ENCODE data around the gene TTC39A. TPM values are rescaled to one million over a fixed set of nuclear protein-coding genes. Genes with fewer than 3 reads are reported as not detected.

TTC39A gene
- total RNA-seq, 4 donors from 2014 or later = 12.2 to 16.5 (median 15.3) TPM

- H3K4me3 ChIP-seq (ENCODE audit: low read depth, poor library complexity, severe bottlenecking) = no peak overlapping the region
- intact Hi-C loops (cut with DNase I; ENCODE audit: low total_unique reads) = no loop called here
- no peak for DNase-seq (ENCODE audit: low spot score in 2 of 2)
- TF ChIP-seq CTCF (IDR thresholded peaks at IDR 0.05) = no peak
- no peak for TF ChIP-seq POLR2A (IDR thresholded peaks at IDR 0.05)
These were observed 17.8 kb upstream of the TTC39A start for GRCh38 chr1:51348147-51348527.

DNA sequence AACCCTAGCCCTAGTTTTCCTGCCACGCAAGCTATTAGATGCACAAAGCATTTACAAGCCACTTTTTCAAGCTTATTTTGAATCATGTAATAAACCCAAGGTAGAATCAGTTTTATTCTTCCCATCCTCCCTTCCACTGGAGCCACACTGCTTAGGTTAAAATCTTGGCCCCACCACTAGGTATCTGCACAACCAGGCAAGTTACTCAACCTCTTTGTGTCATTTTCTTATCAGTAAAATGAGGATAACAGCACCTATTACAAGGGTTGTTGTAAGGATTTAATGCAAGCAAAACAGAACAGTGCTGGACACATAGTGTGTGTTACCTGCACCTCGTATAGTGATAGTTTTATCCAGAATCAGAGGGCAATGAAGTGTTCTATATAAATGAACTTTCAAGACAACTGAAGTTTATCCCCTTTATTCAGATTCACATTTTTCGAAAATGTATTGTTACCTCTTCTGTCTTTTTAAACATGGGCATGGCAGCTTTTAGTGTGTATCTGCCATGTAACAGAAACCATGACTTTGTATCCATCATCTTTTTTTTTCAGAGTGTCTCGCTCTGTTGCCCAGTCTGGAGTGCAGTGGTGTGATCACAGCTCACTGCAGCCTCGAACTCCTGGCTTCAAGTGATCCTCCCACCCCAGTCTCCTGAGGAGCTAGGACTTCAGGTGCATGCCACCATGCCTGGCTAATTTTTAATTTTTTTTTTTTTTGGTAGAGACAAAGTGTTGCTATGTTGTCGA lies 17.2 kb upstream of the TTC39A start:
- WGBS, 2 donors = 87 to 89% methylated on average over 6 of the region's 6 CpGs
- DNase-seq (ENCODE audit: low spot score in 2 of 2) = peak in 1 of 2 donors; percentile 48
- intact Hi-C loops (cut with DNase I; ENCODE audit: low total_unique reads) = no loop called here
- H3K4me3 ChIP-seq (ENCODE audit: low read depth, poor library complexity, severe bottlenecking) = no peak overlapping the region
- TF ChIP-seq CTCF (IDR thresholded peaks at IDR 0.05) (no peak), POLR2A (IDR thresholded peaks at IDR 0.05) (no peak)

GRCh38 chr1:51346086-51346942 lies 16.0 kb upstream of the TTC39A start:
- no peak overlapping the region for H3K4me3 ChIP-seq (ENCODE audit: low read depth, poor library complexity, severe bottlenecking)
- intact Hi-C loops (cut with DNase I; ENCODE audit: low total_unique reads) = no loop called here
- no peak for TF ChIP-seq CTCF (IDR thresholded peaks at IDR 0.05)
- WGBS, 2 donors = 68 to 79% methylated on average over 7 of the region's 7 CpGs
- DNase-seq (ENCODE audit: low spot score in 2 of 2) = peak in 1 of 2 donors; percentile 63

DNA sequence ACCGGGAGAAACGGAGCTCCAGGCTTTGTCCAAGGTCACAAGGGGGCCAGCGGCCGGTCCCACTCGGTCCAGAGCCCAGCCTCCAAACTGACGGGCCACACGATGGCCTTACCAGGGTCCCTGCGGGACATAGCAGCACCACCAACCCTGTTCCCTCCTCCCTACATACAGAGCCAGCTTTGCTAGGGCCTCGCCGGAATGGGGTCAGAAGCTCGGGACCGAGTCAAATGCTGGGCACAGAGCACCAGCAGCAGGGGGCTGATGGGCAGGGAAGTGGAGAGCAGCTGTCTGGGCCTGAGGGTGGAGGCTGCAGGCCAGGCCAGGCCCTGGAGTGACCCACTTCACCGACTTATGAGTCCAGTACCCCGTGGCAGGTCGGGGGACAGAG lies 14.9 kb upstream of the TTC39A start:
- DNase-seq (ENCODE audit: low spot score in 2 of 2) = peak in 1 of 2 donors; percentile 81
- TF ChIP-seq CTCF (IDR thresholded peaks at IDR 0.05) (no peak), POLR2A (IDR thresholded peaks at IDR 0.05) (no peak)
- no peak overlapping the region for H3K4me3 ChIP-seq (ENCODE audit: low read depth, poor library complexity, severe bottlenecking)
- intact Hi-C loops (cut with DNase I; ENCODE audit: low total_unique reads) = no loop called here
- 44 to 65% methylated on average over 13 to 15 of the region's 15 CpGs for WGBS, 2 donors

GRCh38 chr1:51344602-51345299 lies 14.4 kb upstream of the TTC39A start:
- TF ChIP-seq POLR2A (IDR thresholded peaks at IDR 0.05) = no peak
- TF ChIP-seq CTCF (IDR thresholded peaks at IDR 0.05) = no peak
- no peak overlapping the region for H3K4me3 ChIP-seq (ENCODE audit: low read depth, poor library complexity, severe bottlenecking)
- 10 to 12% methylated on average over 13 to 24 of the region's 60 CpGs for WGBS, 2 donors
- DNase-seq (ENCODE audit: low spot score in 2 of 2) = peak in 1 of 2 donors; percentile 80
- intact Hi-C loops (cut with DNase I; ENCODE audit: low total_unique reads) = no loop called here
